ENCODE results near the gene APPL2. TPM values are rescaled to one million over a fixed set of nuclear protein-coding genes. Genes with fewer than 3 reads are reported as not detected.
"Not testable (repeated sequence)": the region's sequence is repeated elsewhere in the genome, so short reads cannot be mapped to it uniquely, and the experiment has no call there.

APPL2 gene
- total RNA-seq, 1 donor from 2014 or later: 28.9 TPM

DNA sequence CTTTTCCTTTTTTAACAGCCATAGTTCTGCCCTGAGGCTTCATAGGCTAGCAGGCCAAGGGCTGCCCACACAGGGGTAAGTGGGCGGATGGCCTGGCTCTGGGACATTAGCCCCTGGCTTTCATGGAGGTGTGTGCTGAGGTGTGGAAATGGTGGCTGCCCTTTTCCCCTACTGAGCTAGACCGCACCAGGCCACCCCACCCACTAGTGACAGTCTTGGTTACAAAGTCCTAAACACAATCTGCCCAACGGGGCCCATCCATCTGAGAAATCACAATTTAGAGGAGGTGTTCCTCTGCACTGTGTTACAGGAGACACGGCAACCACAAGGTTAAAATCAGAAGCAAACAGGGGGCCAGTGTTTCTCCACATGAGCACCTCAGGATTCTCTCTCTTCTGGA is 35.6 kb downstream of the APPL2 start:
- FAIRE-seq (no peak), DNase-seq (ENCODE audit: low spot score in 2 of 2) (no peak)

GRCh38 chr12:105198961-105199360 is 37.0 kb downstream of the APPL2 start:
- DNase-seq (ENCODE audit: low spot score in 2 of 2) (no peak), FAIRE-seq (no peak)

- FAIRE-seq (no peak), DNase-seq (ENCODE audit: low spot score in 2 of 2) (no peak)
Measured at GRCh38 chr12:105196090-105196489, 39.9 kb downstream of the APPL2 start.

GRCh38 chr12:105194947-105195346 is 41.0 kb downstream of the APPL2 start:
- DNase-seq (ENCODE audit: low spot score in 2 of 2): no peak
- no peak for FAIRE-seq

GRCh38 chr12:105192624-105193225 is 43.2 kb downstream of the APPL2 start:
- DNase-seq (ENCODE audit: low spot score in 2 of 2): no peak
- no peak for FAIRE-seq

DNA sequence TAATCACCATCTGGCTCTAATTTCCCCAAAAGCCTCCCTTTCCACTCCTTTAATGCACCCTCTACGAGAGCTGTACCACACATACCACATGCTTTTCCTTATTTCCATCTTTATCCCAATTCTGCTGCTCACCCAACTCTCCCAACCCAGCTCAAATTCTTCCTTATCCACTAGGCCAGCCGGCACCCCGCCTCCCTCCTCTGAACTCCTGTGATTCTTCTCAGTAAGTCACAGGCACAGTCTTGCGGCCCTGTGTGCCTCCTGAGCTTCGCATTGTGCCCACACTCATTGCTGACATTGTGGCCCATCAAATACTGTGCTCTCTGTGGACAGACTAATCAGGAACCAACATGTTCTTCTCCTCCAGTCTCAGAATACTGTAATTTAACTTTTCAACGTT is 45.4 kb downstream of the APPL2 start:
- no peak for DNase-seq (ENCODE audit: low spot score in 2 of 2)
- no peak for FAIRE-seq

GRCh38 chr12:105189293-105189692 is 46.7 kb downstream of the APPL2 start:
- no peak for DNase-seq (ENCODE audit: low spot score in 2 of 2)
- no peak for FAIRE-seq

DNA sequence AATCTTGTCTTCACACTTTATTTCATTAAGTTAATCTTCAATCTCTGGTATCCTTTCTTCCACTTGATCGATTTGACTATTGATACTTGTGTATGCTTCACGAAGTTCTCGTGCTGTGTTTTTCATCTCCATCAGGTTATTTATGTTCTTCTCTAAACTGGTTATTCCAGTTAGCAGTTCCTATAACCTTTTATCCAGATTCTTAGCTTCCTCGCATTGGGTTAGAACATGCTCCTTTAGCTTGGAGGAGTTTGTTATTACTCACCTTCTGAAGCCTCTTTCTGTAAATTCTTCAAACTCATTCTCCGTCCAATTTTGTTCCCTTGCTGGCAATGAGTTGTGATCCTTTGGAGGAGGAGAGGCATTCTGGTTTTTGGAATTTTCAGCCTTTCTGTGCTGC is 52.0 kb downstream of the APPL2 start:
- FAIRE-seq; DNase-seq (ENCODE audit: low spot score in 2 of 2): not testable (repeated sequence)

- not testable (repeated sequence) for FAIRE-seq; DNase-seq (ENCODE audit: low spot score in 2 of 2)
Measured at GRCh38 chr12:105183406-105183805, 52.6 kb downstream of the APPL2 start.

DNA sequence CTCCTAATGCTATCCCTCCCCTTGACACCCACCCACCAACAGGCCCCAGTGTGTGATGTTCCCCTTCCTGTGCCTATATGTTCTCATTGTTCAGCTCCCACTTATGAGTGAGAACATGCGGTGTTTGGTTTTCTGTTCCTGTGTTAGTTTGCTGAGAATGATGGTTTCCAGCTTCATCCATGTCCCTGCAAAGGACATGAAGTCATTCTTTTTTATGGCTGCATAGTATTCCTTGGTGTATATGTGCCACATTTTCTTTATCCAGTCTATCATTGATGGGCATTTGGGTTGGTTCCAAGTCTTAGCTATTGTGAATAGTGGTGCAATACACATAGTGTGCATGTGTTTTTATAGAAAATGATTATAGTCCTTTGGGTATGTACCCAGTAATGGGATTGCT is 56.9 kb downstream of the APPL2 start:
- FAIRE-seq; DNase-seq (ENCODE audit: low spot score in 2 of 2): not testable (repeated sequence)

- FAIRE-seq (no peak), DNase-seq (ENCODE audit: low spot score in 2 of 2) (no peak)
Measured at GRCh38 chr12:105177208-105177607, 58.8 kb downstream of the APPL2 start.

DNA sequence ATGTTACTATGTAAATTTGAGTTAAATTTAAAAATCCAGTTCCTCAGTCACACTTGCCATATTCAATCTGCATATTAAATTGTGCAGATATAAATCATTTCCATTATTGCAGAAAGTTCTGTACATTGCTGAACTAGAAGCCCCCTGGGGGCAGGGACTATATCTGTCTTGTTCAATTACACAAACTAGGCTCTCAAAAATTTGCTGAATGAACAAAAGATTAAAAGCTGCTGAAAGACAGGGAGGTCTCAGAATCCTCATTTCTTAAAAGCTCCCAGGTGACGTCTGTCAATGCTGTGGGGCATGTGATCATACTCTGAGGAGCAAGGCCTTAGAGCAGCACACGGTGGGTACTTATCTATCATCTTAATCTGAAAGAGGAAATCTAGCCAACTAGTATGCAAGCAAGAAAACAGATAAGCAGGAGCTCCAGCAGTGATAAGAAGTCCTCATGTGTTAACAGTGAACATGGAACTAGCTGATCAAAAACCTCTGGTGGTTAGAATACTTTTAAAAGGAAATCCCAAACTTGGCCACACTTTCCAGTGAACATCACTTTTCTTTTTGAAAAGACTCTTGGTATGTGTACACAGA is 60.5 kb downstream of the APPL2 start:
- no peak for FAIRE-seq

GRCh38 chr12:105171691-105172436 is 64.1 kb downstream of the APPL2 start:
- no peak for DNase-seq (ENCODE audit: low spot score in 2 of 2)
- no peak for FAIRE-seq

More for the DNA sequence above, 60.5 kb downstream of the APPL2 start:
- no peak for DNase-seq (ENCODE audit: low spot score in 2 of 2)

GRCh38 chr12:105170139-105170538 is 65.8 kb downstream of the APPL2 start:
- FAIRE-seq: no peak
- DNase-seq (ENCODE audit: low spot score in 2 of 2): no peak

DNA sequence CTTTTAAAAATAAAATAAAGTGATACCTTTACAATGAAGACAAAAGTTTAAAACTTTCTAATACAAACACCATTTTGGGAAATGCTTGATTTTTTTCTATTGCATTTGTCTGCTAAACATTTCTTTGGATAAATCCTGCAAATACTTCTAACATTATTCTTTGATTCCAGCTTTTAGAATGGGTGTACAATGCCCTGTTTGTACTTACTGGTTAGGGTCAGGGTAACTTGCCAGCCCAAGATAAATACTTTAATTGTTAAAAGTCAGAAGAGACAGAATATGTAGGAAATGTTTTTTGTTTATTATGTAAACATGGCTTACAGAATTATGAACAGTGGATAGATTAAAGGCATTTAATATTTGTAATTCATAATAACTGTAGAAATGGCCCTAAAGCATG is 68.0 kb downstream of the APPL2 start:
- DNase-seq (ENCODE audit: low spot score in 2 of 2) (no peak), FAIRE-seq (peak; percentile 33)

GRCh38 chr12:105167346-105167745 is 68.6 kb downstream of the APPL2 start:
- DNase-seq (ENCODE audit: low spot score in 2 of 2) (no peak), FAIRE-seq (no peak)

DNA sequence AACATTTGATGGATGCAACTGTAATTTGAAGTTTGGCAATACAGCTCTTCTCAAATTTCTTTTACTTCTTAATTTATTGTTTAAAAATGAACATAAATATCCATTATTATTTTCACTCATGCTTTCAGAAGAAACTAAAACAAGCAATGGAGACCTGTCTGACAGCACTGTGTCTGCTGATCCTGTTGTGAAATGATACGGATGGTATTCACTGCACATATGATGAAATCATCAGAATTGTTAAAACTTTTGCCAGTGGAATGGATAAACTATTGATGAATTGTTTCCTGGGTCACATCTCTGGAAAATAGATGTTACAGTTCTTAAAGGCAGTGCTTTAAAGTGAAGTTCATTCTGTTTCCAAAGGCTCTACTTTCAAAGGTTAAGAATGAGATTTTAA is 69.2 kb downstream of the APPL2 start:
- FAIRE-seq: no peak

GRCh38 chr12:105164068-105164467 is 71.9 kb downstream of the APPL2 start:
- DNase-seq (ENCODE audit: low spot score in 2 of 2) (no peak), FAIRE-seq (no peak)

More for the DNA sequence above, 69.2 kb downstream of the APPL2 start:
- DNase-seq (ENCODE audit: low spot score in 2 of 2): no peak

- no peak for FAIRE-seq
- DNase-seq (ENCODE audit: low spot score in 2 of 2): no peak
Measured at GRCh38 chr12:105162174-105162573, 73.8 kb downstream of the APPL2 start.

- FAIRE-seq (no peak), DNase-seq (ENCODE audit: low spot score in 2 of 2) (no peak)
Measured at GRCh38 chr12:105158876-105159275, 77.1 kb downstream of the APPL2 start.

DNA sequence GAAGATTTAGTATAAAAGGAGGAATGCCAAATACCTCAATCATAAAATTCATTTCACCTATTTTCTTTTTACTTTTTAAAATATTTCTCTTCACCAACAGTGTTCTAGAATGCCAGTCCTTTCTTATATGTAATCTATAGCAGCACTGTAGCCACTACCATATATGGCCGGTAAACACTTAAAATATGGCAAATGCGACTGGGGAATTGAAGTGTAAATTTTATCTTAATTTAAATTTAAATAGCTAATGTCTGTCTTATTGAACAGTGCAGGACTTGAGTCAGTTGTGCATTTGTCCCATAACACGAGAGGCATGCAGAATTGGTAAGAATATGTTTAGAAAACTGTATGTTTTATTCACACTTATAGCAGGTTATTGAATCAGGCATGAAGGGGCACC is 78.4 kb downstream of the APPL2 start:
- DNase-seq (ENCODE audit: low spot score in 2 of 2) (no peak), FAIRE-seq (no peak)

- FAIRE-seq (peak; percentile 91), DNase-seq (ENCODE audit: low spot score in 2 of 2) (no peak)
Measured at GRCh38 chr12:105156260-105156659, 79.7 kb downstream of the APPL2 start.
